ENCODE data around the gene RAET1G. TPM values are rescaled to one million over a fixed set of nuclear protein-coding genes. Genes with fewer than 3 reads are reported as not detected.
A peak's percentile ranks its signal among the peaks of the same experiment; 100 is the strongest.
"Not testable (repeated sequence)": the region's sequence is repeated elsewhere in the genome, so short reads cannot be mapped to it uniquely, and the experiment has no call there.

RAET1G gene, protein sequence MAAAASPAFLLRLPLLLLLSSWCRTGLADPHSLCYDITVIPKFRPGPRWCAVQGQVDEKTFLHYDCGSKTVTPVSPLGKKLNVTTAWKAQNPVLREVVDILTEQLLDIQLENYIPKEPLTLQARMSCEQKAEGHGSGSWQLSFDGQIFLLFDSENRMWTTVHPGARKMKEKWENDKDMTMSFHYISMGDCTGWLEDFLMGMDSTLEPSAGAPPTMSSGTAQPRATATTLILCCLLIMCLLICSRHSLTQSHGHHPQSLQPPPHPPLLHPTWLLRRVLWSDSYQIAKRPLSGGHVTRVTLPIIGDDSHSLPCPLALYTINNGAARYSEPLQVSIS
- total RNA-seq (ENCODE audit: low replicate concordance) = 0.53 and 2.1 TPM in 2 replicates
- long read RNA-seq, partial matches to known transcripts = 0 of 1 reads
- long read RNA-seq, other reads (novel, unspliced or antisense) = 0 of 1 reads

DNA sequence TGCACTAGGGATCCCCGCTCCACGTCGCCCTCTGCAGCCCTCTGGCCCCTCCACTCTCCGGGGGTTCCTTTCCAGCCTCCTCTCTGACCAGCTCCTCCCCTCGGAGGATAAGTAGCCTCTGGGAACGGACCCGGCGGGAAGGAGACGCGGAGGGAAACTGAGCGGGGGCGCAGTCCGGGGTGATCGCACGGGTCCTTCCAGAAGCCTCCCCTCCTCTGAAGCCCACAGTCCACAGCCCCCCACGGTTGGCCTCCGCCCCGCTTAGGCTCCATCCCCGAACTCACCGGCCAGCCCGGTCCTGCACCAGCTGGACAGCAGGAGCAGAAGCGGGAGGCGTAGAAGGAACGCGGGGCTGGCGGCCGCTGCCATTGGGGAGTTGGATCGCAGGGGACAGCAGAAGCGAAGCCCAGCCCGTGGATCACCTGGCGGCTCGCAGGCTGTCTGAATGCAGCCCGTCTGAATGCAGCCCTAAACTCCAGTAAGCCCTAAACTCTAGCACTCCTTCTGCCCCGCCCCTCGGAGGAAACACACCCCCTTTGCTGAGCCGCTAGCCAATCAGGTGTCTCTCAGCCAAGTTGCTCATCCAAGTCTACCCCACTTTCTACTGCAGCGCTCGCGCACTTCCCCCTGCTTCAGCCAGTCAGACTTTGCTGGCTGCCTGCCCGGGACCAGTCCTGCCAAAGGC, at the start of gene RAET1G:
TSS of gene RAET1G (minus strand) at position 480 of the 685 bp plus-strand sequence. CDS start at position 369, 111 bp downstream.
- H3K27me3 Mint-ChIP-seq = peaks cover 84% of the 10 kb centered on the region
- TF ChIP-seq, protein P1, sequence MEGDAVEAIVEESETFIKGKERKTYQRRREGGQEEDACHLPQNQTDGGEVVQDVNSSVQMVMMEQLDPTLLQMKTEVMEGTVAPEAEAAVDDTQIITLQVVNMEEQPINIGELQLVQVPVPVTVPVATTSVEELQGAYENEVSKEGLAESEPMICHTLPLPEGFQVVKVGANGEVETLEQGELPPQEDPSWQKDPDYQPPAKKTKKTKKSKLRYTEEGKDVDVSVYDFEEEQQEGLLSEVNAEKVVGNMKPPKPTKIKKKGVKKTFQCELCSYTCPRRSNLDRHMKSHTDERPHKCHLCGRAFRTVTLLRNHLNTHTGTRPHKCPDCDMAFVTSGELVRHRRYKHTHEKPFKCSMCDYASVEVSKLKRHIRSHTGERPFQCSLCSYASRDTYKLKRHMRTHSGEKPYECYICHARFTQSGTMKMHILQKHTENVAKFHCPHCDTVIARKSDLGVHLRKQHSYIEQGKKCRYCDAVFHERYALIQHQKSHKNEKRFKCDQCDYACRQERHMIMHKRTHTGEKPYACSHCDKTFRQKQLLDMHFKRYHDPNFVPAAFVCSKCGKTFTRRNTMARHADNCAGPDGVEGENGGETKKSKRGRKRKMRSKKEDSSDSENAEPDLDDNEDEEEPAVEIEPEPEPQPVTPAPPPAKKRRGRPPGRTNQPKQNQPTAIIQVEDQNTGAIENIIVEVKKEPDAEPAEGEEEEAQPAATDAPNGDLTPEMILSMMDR (conservative IDR thresholded peaks at IDR 0.05) = no peak
- no peaks in the 10 kb centered on the region for H3K9me3 Mint-ChIP-seq
- peak; percentile 83 for DNase-seq (ENCODE audit: extremely low spot score, unreplicated experiment)
- H3K36me3 Mint-ChIP-seq = no peaks in the 10 kb centered on the region
- H3K4me3 Mint-ChIP-seq = peak within 1 kb of the TSS; percentile 88
- peak within 1 kb of the TSS; percentile 28 for H3K27ac Mint-ChIP-seq
- peaks cover 9% of the 10 kb centered on the region for H3K4me1 Mint-ChIP-seq (ENCODE audit: unreplicated experiment)

DNA sequence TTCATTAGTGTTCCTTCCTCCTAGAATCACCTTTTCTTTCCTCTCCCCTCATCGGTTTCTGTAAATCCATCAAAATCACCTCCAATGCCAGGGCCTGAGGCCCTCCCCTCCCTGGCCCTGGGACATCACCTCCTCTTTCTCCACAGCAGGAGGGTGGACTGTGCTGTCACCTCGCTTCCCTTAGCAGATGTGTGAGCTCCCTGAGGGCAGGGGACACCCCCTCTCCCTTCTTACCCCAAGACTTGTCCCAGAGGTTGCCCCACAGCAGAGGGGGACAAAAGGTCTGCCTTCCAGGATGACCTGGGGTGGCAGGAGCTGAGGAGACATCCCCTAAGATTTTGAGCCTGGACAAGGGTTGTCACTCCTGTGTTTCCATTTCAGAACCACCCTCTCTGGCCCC, 46.7 kb upstream of the RAET1G start:
- H3K4me3 Mint-ChIP-seq = no peak overlapping the region
- H3K9me3 Mint-ChIP-seq = no peaks in the 10 kb centered on the region
- TF ChIP-seq, protein P1 (conservative IDR thresholded peaks at IDR 0.05) = no peak
- H3K27ac Mint-ChIP-seq = no peak overlapping the region
- peaks cover 11% of the 10 kb centered on the region for H3K4me1 Mint-ChIP-seq (ENCODE audit: unreplicated experiment)
- H3K27me3 Mint-ChIP-seq = peaks cover 95% of the 10 kb centered on the region
- H3K36me3 Mint-ChIP-seq = peaks cover 5% of the 10 kb centered on the region
- peak; percentile 34 for DNase-seq (ENCODE audit: extremely low spot score, unreplicated experiment)

DNA sequence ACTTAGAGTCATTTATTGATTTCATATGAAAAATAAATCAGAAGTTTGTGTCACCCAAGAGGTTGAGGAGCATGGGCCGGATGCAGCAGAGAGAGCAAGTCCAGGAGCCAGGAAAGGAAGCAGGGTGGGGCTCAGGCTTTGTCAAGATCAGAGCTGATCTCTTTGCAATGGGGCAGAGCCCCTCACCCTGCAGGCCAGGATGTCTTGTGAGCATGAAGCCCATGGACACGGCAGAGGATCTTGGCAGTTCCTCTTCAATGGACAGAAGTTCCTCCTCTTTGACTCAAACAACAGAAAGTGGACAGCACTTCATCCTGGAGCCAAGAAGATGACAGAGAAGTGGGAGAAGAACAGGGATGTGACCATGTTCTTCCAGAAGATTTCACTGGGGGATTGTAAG, 46.0 kb upstream of the RAET1G start:
- not testable (repeated sequence) for H3K27ac Mint-ChIP-seq, H3K9me3 Mint-ChIP-seq, H3K36me3 Mint-ChIP-seq, H3K4me3 Mint-ChIP-seq
- Mint-ChIP-seq H3K4me1 (ENCODE audit: unreplicated experiment) (peaks cover 16% of the 10 kb centered on the region), H3K27me3 (peaks cover 95% of the 10 kb centered on the region)
- peak; percentile 20 for DNase-seq (ENCODE audit: extremely low spot score, unreplicated experiment)

DNA sequence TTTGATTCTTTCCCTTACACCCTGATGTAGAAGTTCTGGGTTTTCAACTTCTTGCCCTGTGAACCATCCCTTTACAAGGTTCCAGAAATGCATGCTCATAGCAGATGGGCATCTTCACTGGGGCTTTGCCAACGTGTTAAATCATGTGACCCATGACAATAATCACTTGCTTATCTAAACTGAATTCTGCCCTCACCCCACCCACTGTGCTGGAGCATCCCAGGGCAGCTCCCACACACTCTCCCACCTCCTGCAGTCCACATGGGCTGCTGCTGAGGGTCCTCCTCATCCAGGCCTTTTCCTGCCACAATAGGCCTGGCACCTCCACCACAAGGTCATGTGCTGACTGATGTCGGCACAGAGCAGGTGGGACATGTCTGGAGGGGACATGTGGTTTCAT, 45.1 kb upstream of the RAET1G start:
- not testable (repeated sequence) for H3K9me3 Mint-ChIP-seq, H3K4me3 Mint-ChIP-seq, H3K27ac Mint-ChIP-seq, H3K36me3 Mint-ChIP-seq
- Mint-ChIP-seq H3K27me3 (peaks cover 97% of the 10 kb centered on the region), H3K4me1 (ENCODE audit: unreplicated experiment) (peaks cover 16% of the 10 kb centered on the region)
- peak; percentile 40 for DNase-seq (ENCODE audit: extremely low spot score, unreplicated experiment)

DNA sequence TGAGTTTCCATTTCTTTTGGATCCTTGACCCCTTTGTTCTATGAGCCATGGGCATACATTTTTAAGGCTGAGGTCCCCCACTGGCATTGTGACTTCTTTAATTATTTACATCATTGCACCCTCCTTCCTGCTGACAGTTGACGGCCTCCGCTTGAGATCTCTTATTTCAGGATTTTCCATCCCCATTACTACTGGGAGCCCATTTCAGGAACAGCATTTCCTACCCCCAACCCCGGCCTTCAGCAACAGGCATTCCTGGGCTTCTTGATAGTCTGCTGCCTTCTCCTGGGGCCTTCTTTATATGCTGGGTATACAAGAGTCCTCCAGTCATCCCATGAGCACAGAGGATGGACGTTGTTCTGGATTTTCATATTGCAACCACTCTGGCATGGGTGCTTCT, 44.7 kb upstream of the RAET1G start:
- peaks cover 5% of the 10 kb centered on the region for H3K36me3 Mint-ChIP-seq

DNA sequence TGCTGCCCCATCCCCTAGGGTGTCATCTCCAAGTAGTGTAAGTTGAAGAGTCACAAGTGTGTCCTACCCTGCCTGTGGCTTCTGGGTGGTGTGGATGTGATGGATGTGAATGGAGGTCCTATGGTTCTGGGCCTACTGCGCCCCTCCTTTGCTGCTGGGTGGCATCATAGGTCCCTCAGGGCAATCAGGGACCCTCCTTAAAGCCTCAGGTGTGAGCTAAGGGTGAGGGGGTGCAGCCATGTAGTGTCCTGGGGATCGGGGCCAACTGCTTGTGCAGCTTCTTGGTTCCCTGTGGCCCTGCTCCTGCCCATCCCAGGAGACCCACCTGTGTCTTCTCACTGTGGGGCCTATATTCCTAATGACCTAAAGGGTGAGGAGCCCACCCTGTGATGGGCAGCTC, 43.4 kb upstream of the RAET1G start:
- Mint-ChIP-seq H3K27me3 (peaks cover 100% of the 10 kb centered on the region), H3K4me3 (peak overlapping the region; percentile 95), H3K27ac (peak overlapping the region; percentile 98), H3K4me1 (ENCODE audit: unreplicated experiment) (peaks cover 16% of the 10 kb centered on the region)
- not testable (repeated sequence) for H3K36me3 Mint-ChIP-seq, H3K9me3 Mint-ChIP-seq
- peak; percentile 59 for DNase-seq (ENCODE audit: extremely low spot score, unreplicated experiment)

More for the DNA sequence above, 44.7 kb upstream of the RAET1G start:
- DNase-seq (ENCODE audit: extremely low spot score, unreplicated experiment) = peak; percentile 50
- H3K9me3 Mint-ChIP-seq = no peaks in the 10 kb centered on the region
- H3K4me1 Mint-ChIP-seq (ENCODE audit: unreplicated experiment) = peaks cover 16% of the 10 kb centered on the region
- TF ChIP-seq, protein P1 (conservative IDR thresholded peaks at IDR 0.05) = no peak
- H3K27ac Mint-ChIP-seq = no peak overlapping the region
- H3K27me3 Mint-ChIP-seq = peaks cover 97% of the 10 kb centered on the region
- no peak overlapping the region for H3K4me3 Mint-ChIP-seq

Measured in type B pancreatic cell (in vitro differentiated cells).